PFSK-1 (cell line): ENCODE measurements around the gene SHC2.

Source experiments
- POLR2AphosphoS5 ChIP-seq: IDR thresholded peaks from 2 replicates; pipeline ENCODE4 v1.6.1; 2012; ENCODE audit warnings: low read depth, mild to moderate bottlenecking, control low read depth, low read length, moderate library complexity
- REST ChIP-seq, 2 experiments: IDR thresholded peaks; 2 replicates each; pipeline versions ENCODE4 v1.6.1 to v1.8.0; 2011 to 2012; ENCODE audit warnings: low read depth in 2 of 2, low read length in 2 of 2, control low read depth in 1 of 2, inconsistent platforms in 1 of 2, mild to moderate bottlenecking in 1 of 2, moderate library complexity in 1 of 2; ENCODE audit not compliant: insufficient read depth in 1 of 2

- TF ChIP-seq POLR2AphosphoS5 (peak; percentile 70), REST (IDR thresholded peaks at IDR 0.05; ENCODE audit: insufficient read depth in 1 of 2, low read depth in 2 of 2, low read length in 2 of 2) (no peak)
These were observed 27.9 kb upstream of the SHC2 start for GRCh38 chr19:488505-489417.
